Neuronal stem cell (in vitro differentiated cells): ENCODE data around the gene TSHZ3.

ENCODE experiments used
- DNase-seq: peaks from one replicate; pipeline ENCODE4 v3.0.0-alpha.2; 2013; ENCODE audit warnings: low spot score
- H2AFZ ChIP-seq: one replicate; pipeline ENCODE4 v1.6.1; 2013; ENCODE audit warnings: mild to moderate bottlenecking, low read length, inconsistent platforms
- H2AK5ac ChIP-seq: 2 replicates; pipeline ENCODE4 v1.6.1; 2013; ENCODE audit warnings: low read depth, mild to moderate bottlenecking, inconsistent platforms, low read length, moderate library complexity, mixed read lengths
- H2BK120ac ChIP-seq: 2 replicates; pipeline ENCODE4 v1.6.1; 2013; ENCODE audit warnings: low read depth, mild to moderate bottlenecking, inconsistent platforms, low read length, moderate library complexity, mixed read lengths
- H2BK12ac ChIP-seq: one replicate; pipeline ENCODE4 v1.6.1; 2013; ENCODE audit warnings: low read length, inconsistent platforms
- H2BK15ac ChIP-seq: 2 replicates; pipeline ENCODE4 v1.6.1; 2013; ENCODE audit warnings: mild to moderate bottlenecking, low read length, inconsistent platforms, mixed read lengths
- H2BK5ac ChIP-seq: one replicate; pipeline ENCODE4 v1.6.1; 2013; ENCODE audit warnings: inconsistent platforms, mild to moderate bottlenecking, low read length, moderate library complexity
- H3K14ac ChIP-seq: one replicate; pipeline ENCODE4 v1.6.1; 2013; ENCODE audit warnings: low read length, inconsistent platforms
- H3K18ac ChIP-seq: 2 replicates; pipeline ENCODE4 v1.6.1; 2013; ENCODE audit warnings: low read length, inconsistent platforms
- H3K23ac ChIP-seq: 2 replicates; pipeline ENCODE4 v1.6.1; 2013; ENCODE audit warnings: low read depth, mild to moderate bottlenecking, mixed read lengths, low read length, inconsistent platforms; ENCODE audit not compliant: poor library complexity
- H3K27ac ChIP-seq: replicated peaks from 3 replicates; pipeline ENCODE4 v1.5.1; 2013; ENCODE audit warnings: low read length, inconsistent platforms
- H3K27me3 ChIP-seq, 3 experiments: 2 replicates each; pipeline ENCODE4 v1.6.1; 2013; ENCODE audit warnings: low read length in 3 of 3, mild to moderate bottlenecking in 2 of 3, inconsistent platforms in 1 of 3, low read depth in 1 of 3, mixed read lengths in 1 of 3, moderate library complexity in 1 of 3; ENCODE audit not compliant: control insufficient read depth in 3 of 3, insufficient read depth in 3 of 3
- H3K36me3 ChIP-seq, 2 donors: replicated peaks in 1 of 2; 2 replicates each; pipeline ENCODE4 v1.6.1; 2013; ENCODE audit warnings: low read length in 2 of 2; ENCODE audit not compliant: control insufficient read depth in 2 of 2, insufficient read depth in 2 of 2
- H3K4ac ChIP-seq: 2 replicates; pipeline ENCODE4 v1.6.1; 2013; ENCODE audit warnings: inconsistent platforms, mild to moderate bottlenecking, low read length, moderate library complexity
- H3K4me1 ChIP-seq, 2 donors: 1 replicate in 1 of 2; 2 replicates in 1 of 2; pipeline ENCODE4 v1.6.1; 2013; ENCODE audit warnings: low read length in 2 of 2, low read depth in 1 of 2; ENCODE audit not compliant: control insufficient read depth in 2 of 2, insufficient read depth in 1 of 2
- H3K4me2 ChIP-seq: one replicate; pipeline ENCODE4 v1.6.1; 2013; ENCODE audit warnings: mild to moderate bottlenecking, low read length, inconsistent platforms; ENCODE audit not compliant: insufficient read depth, poor library complexity, severe bottlenecking
- H3K4me3 ChIP-seq, 2 donors: 2 replicates each; pipeline ENCODE4 v1.5.1; 2013; ENCODE audit warnings: low read length in 2 of 2, mild to moderate bottlenecking in 2 of 2, inconsistent platforms in 1 of 2, moderate library complexity in 1 of 2
- H3K79me1 ChIP-seq: one replicate; pipeline ENCODE4 v1.6.1; 2013; ENCODE audit warnings: low read depth, mild to moderate bottlenecking, inconsistent platforms, low read length, moderate library complexity
- H3K9ac ChIP-seq: one replicate; pipeline ENCODE4 v1.6.1; 2013; ENCODE audit warnings: mild to moderate bottlenecking, low read depth, low read length, inconsistent platforms; ENCODE audit not compliant: poor library complexity
- H3K9me3 ChIP-seq, 2 donors: replicated peaks in 1 of 2; 2 replicates each; pipeline versions ENCODE3 to v1.6.1; 2013; ENCODE audit warnings: low read length in 2 of 2, mild to moderate bottlenecking in 2 of 2, inconsistent platforms in 1 of 2, low read depth in 1 of 2, mixed read lengths in 1 of 2, moderate library complexity in 1 of 2; ENCODE audit not compliant: control insufficient read depth in 2 of 2, insufficient read depth in 1 of 2
- H4K8ac ChIP-seq: one replicate; pipeline ENCODE4 v1.6.1; 2013; ENCODE audit warnings: low read depth, mild to moderate bottlenecking, inconsistent platforms, low read length, moderate library complexity
- H4K91ac ChIP-seq: one replicate; pipeline ENCODE4 v1.6.1; 2013; ENCODE audit warnings: low read length, low read depth, mild to moderate bottlenecking, inconsistent platforms; ENCODE audit not compliant: poor library complexity
- WGBS, 2 donors: extraction: QIAGEN DNeasy Blood & Tissue Kit; methylation state at CpG; one replicate each; pipeline ENCODE4 v1.1.7; 2013; ENCODE audit warnings: missing lambda C conversion rate in 2 of 2, mixed read lengths in 1 of 2; ENCODE audit not compliant: insufficient read length in 2 of 2, insufficient replicate concordance in 1 of 2; ENCODE audit errors: extremely low coverage in 2 of 2; 5-methylcytosine and 5-hydroxymethylcytosine counted together

The TSHZ3 gene

DNA sequence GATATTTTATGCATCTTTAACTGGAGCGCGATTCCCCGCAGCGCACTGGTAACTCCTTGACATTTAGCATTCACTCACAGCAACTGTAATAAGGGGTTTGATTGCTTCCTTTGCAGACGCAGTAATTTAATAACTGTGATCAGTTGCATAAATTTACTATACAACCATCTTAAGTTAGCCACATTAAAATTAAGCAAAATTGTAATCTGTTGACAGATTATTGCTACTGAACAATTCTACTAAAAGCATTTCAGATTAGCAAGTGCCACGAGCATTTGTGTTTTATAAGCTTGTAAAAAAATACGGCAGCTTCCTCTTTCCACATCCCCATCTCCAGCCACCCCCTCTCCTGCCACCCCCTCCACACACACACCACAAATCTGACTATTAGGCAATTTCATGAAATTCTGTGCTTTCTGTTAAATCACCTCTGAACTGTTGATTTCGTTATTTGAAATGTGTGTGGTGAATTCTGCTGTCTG lies 44.4 kb downstream of the TSHZ3 start:
- no peak for DNase-seq
- Histone ChIP-seq H3K36me3 (no peaks in the 10 kb centered on the region), H3K18ac (no peak overlapping the region), H3K9ac (no peak overlapping the region), H3K27me3 (no peaks in the 10 kb centered on the region), H3K4ac (no peak overlapping the region), H3K27ac (no peak overlapping the region), H3K4me2 (no peak overlapping the region), H2BK5ac (no peak overlapping the region), H2BK12ac (no peak overlapping the region), H4K91ac (no peak overlapping the region), H3K23ac (no peak overlapping the region), H2AFZ (no peak overlapping the region), H3K79me1 (no peaks in the 10 kb centered on the region), H3K4me3 (no peak overlapping the region), H4K8ac (no peak overlapping the region), H3K14ac (no peak overlapping the region), H2BK15ac (no peak overlapping the region), H3K9me3 (no peaks in the 10 kb centered on the region), H2AK5ac (no peak overlapping the region), H3K4me1 (peaks cover 0 to 2% of the 10 kb centered on the region in 2 donors), H2BK120ac (no peak overlapping the region)
- WGBS, 2 donors: no CpG with 5 or more reads among the region's 8 CpGs

DNA sequence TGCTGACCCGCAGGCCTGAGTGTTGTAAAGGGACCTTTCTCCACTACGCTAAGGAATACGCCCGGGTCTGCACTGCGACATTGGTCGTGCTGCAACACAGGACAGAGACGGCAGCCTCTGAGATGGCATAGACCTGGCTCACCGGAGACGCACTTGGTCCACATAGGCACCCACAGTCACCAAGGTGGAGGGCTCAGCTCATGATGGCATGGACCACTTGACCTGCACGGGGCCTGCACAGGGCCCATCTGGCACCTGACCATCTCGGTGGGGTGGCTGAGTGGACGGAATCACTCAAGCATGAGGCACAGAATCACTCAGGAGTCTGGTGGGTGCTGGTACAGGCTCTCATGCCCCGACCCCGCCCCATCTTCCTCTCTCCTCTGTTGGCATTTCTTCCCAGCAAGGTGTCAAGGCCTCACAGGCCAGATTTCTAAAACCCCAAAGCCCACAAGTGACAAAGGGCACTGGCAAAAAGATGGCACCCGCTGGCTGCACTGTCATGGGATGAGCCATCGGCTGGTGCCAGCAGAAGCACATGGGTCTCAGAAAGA lies 45.9 kb downstream of the TSHZ3 start:
- no peak overlapping the region for H2AFZ ChIP-seq
- no peak overlapping the region for H3K4ac ChIP-seq
- peak overlapping the region; percentile 73 for H4K8ac ChIP-seq
- H3K27ac ChIP-seq: no peak overlapping the region
- H3K18ac ChIP-seq: peak overlapping the region; percentile 76
- H3K4me1 ChIP-seq: peaks cover 0 to 2% of the 10 kb centered on the region in 2 donors
- H2BK120ac ChIP-seq: no peak overlapping the region
- no peak overlapping the region for H2BK12ac ChIP-seq
- H3K27me3 ChIP-seq: no peaks in the 10 kb centered on the region
- no peaks in the 10 kb centered on the region for H3K9me3 ChIP-seq
- no peaks in the 10 kb centered on the region for H3K36me3 ChIP-seq
- H2BK5ac ChIP-seq: no peak overlapping the region
- H3K4me3 ChIP-seq: no peak overlapping the region
- H3K9ac ChIP-seq: no peak overlapping the region
- H3K79me1 ChIP-seq: no peaks in the 10 kb centered on the region
- peak overlapping the region; percentile 73 for H2BK15ac ChIP-seq
- H3K4me2 ChIP-seq: no peak overlapping the region
- no peak overlapping the region for H3K14ac ChIP-seq
- no CpG with 5 or more reads among the region's 16 CpGs for WGBS, 2 donors
- H3K23ac ChIP-seq: peak overlapping the region; percentile 53
- no peak overlapping the region for H4K91ac ChIP-seq
- H2AK5ac ChIP-seq: peak overlapping the region; percentile 17
- DNase-seq: no peak

DNA sequence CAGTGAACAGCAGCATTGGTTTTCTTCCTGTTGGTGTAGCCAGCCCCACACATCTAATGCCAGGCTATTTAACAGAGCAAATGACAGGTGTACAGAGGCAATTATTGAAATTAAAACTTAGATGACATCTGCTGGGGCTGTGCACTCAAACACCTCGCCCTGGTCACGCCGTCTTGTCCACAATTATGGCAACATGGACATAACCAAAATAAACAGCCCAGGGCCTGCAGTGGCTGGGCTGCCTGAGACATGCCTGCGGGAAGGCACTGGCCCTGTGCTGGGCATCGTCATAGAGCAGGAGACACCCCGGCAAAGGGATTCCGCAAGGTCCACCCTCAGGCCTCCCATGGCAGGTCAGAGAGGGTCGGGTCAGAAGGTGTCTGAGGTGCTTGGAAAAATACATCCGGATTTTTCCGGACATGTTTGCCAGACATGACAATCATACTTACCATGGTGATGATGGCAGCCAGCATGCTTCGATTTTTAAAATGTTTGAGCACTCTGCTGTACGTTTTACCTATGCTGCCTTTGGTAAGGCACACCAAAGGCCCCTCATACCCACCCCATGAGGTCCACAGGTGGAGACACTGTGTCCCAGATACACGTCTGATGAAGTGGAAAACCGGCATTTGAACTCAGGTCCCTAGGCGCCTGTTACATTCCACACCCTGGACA lies 47.8 kb downstream of the TSHZ3 start:
- no CpG with 5 or more reads among the region's 15 CpGs for WGBS, 2 donors
- no peaks in the 10 kb centered on the region for H3K9me3 ChIP-seq
- no peak overlapping the region for H2BK15ac ChIP-seq
- H4K8ac ChIP-seq: no peak overlapping the region
- H2AK5ac ChIP-seq: peak overlapping the region; percentile 18
- H3K4ac ChIP-seq: no peak overlapping the region
- H2BK12ac ChIP-seq: no peak overlapping the region
- H3K23ac ChIP-seq: no peak overlapping the region
- H3K27ac ChIP-seq: no peak overlapping the region
- no peak for DNase-seq
- no peak overlapping the region for H3K9ac ChIP-seq
- no peak overlapping the region for H3K4me2 ChIP-seq
- H2BK5ac ChIP-seq: no peak overlapping the region
- no peak overlapping the region for H3K14ac ChIP-seq
- no peak overlapping the region for H2AFZ ChIP-seq
- H3K4me1 ChIP-seq: peaks cover 0 to 3% of the 10 kb centered on the region in 2 donors
- peak overlapping the region; percentile 24 for H2BK120ac ChIP-seq
- no peak overlapping the region for H3K18ac ChIP-seq
- H4K91ac ChIP-seq: no peak overlapping the region
- H3K4me3 ChIP-seq: no peak overlapping the region
- H3K79me1 ChIP-seq: no peaks in the 10 kb centered on the region
- H3K27me3 ChIP-seq: no peaks in the 10 kb centered on the region
- H3K36me3 ChIP-seq: no peaks in the 10 kb centered on the region

GRCh38 chr19:31300422-31300821 lies 48.8 kb downstream of the TSHZ3 start:
- Histone ChIP-seq H3K4ac (no peak overlapping the region), H3K14ac (no peak overlapping the region), H2BK15ac (no peak overlapping the region), H3K36me3 (no peaks in the 10 kb centered on the region), H3K27me3 (no peaks in the 10 kb centered on the region), H3K27ac (no peak overlapping the region), H2BK5ac (no peak overlapping the region), H3K4me3 (no peak overlapping the region), H3K4me1 (peaks cover 0 to 3% of the 10 kb centered on the region in 2 donors), H4K91ac (no peak overlapping the region), H3K4me2 (no peak overlapping the region), H2BK12ac (no peak overlapping the region), H3K79me1 (no peaks in the 10 kb centered on the region), H3K23ac (no peak overlapping the region), H2BK120ac (no peak overlapping the region), H2AFZ (no peak overlapping the region), H2AK5ac (no peak overlapping the region), H3K9ac (no peak overlapping the region), H3K9me3 (no peaks in the 10 kb centered on the region), H3K18ac (peak overlapping the region; percentile 70), H4K8ac (no peak overlapping the region)
- no peak for DNase-seq
- no CpG with 5 or more reads among the region's 6 CpGs for WGBS, 2 donors
